ENCODE results near the gene ERVK3-1. TPM values are rescaled to one million over a fixed set of nuclear protein-coding genes. Genes with fewer than 3 reads are reported as not detected.

Gene ERVK3-1
- total RNA-seq, 6 experiments from 2014 or later = 12.4 to 44.7 (median 15.8) TPM

DNA sequence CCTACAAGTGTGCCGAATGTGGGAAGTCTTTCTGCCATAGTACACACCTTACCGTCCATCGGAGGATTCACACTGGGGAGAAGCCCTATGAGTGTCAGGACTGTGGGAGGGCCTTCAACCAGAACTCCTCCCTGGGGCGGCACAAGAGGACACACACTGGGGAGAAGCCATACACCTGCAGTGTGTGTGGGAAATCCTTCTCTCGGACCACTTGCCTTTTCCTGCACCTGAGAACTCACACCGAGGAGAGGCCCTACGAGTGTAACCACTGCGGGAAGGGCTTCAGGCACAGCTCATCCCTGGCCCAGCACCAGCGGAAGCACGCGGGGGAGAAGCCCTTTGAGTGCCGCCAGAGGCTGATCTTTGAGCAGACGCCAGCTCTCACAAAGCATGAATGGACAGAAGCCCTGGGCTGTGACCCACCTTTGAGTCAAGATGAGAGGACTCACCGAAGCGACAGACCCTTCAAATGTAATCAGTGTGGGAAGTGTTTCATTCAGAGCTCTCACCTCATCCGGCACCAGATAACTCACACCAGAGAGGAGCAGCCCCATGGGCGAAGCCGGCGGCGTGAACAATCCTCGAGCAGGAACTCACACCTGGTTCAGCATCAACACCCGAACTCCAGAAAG, 10.3 kb upstream of the ERVK3-1 start:
- Histone ChIP-seq H3K9me3 (peaks cover 0 to 3% (median 0%) of the 10 kb centered on the region in 4 donors), H3K36me3 (peaks cover 0 to 28% (median 9%) of the 10 kb centered on the region in 4 donors), H3K4me1 (no peaks in the 10 kb centered on the region), H3K4me3 (no peak overlapping the region), H3K27ac (no peak overlapping the region), H3K27me3 (no peaks in the 10 kb centered on the region)
- 96% methylated on average over 8 of the region's 22 CpGs for WGBS (ENCODE audit: insufficient coverage, low coverage, low lambda C conversion rate, missing lambda C conversion rate)
- ATAC-seq (no peak), DNase-seq (no peak)
- intact Hi-C loops (cut with DNase I) = no loop called here
- TF ChIP-seq CTCF (IDR thresholded peaks at IDR 0.05) = no peak
- TF ChIP-seq POLR2A (IDR thresholded peaks at IDR 0.05) = no peak

- H3K4me3 ChIP-seq = no peak overlapping the region
- DNase-seq (no peak), ATAC-seq (no peak)
- TF ChIP-seq CTCF (IDR thresholded peaks at IDR 0.05) = no peak
- intact Hi-C loops (cut with DNase I) = no loop called here
- H3K27ac ChIP-seq = no peak overlapping the region
- H3K4me1 ChIP-seq = no peaks in the 10 kb centered on the region
- no peaks in the 10 kb centered on the region for H3K27me3 ChIP-seq
- H3K36me3 ChIP-seq = peaks cover 0 to 20% (median 5%) of the 10 kb centered on the region in 4 donors
- no peaks in the 10 kb centered on the region for H3K9me3 ChIP-seq
- WGBS (ENCODE audit: insufficient coverage, low coverage, low lambda C conversion rate, missing lambda C conversion rate) = 100% methylated on average over 4 of the region's 7 CpGs
These were observed 9.1 kb upstream of the ERVK3-1 start for GRCh38 chr19:58296104-58296503.

- no peak overlapping the region for H3K27ac ChIP-seq
- intact Hi-C loops (cut with DNase I) = no loop called here
- no peaks in the 10 kb centered on the region for H3K27me3 ChIP-seq
- H3K4me3 ChIP-seq = no peak overlapping the region
- no peak for ATAC-seq
- no peak for DNase-seq
- H3K4me1 ChIP-seq = no peaks in the 10 kb centered on the region
- TF ChIP-seq CTCF (IDR thresholded peaks at IDR 0.05) (no peak), POLR2A (IDR thresholded peaks at IDR 0.05) (no peak)
- H3K9me3 ChIP-seq = no peaks in the 10 kb centered on the region
- no peaks in the 10 kb centered on the region for H3K36me3 ChIP-seq
- WGBS (ENCODE audit: insufficient coverage, low coverage, low lambda C conversion rate, missing lambda C conversion rate) = 90% methylated on average over 5 of the region's 7 CpGs
These were observed 4.6 kb upstream of the ERVK3-1 start for GRCh38 chr19:58300620-58301019.

- 84% methylated on average over 3 of the region's 7 CpGs for WGBS (ENCODE audit: insufficient coverage, low coverage, low lambda C conversion rate, missing lambda C conversion rate)
- H3K36me3 ChIP-seq = peaks cover 0 to 14% (median 0%) of the 10 kb centered on the region in 4 donors
- no peak for ATAC-seq
These were observed 922 bp upstream of the ERVK3-1 start for GRCh38 chr19:58304255-58304654.

More at GRCh38 chr19:58304255-58304654, 922 bp upstream of the ERVK3-1 start:
- no peak for DNase-seq
- Histone ChIP-seq H3K9me3 (no peaks in the 10 kb centered on the region), H3K4me1 (peaks cover 0 to 8% (median 3%) of the 10 kb centered on the region in 4 donors), H3K27ac (no peak overlapping the region), H3K4me3 (no peak overlapping the region), H3K27me3 (no peaks in the 10 kb centered on the region)
- intact Hi-C loops (cut with DNase I) = no loop called here
- TF ChIP-seq POLR2A (IDR thresholded peaks at IDR 0.05) (no peak), CTCF (IDR thresholded peaks at IDR 0.05) (no peak)
